Measurements from ENCODE around the gene WNK2. TPM values are rescaled to one million over a fixed set of nuclear protein-coding genes. Genes with fewer than 3 reads are reported as not detected.

The WNK2 gene
- total RNA-seq, 1 donor from 2014 or later, result 336 TPM

DNA sequence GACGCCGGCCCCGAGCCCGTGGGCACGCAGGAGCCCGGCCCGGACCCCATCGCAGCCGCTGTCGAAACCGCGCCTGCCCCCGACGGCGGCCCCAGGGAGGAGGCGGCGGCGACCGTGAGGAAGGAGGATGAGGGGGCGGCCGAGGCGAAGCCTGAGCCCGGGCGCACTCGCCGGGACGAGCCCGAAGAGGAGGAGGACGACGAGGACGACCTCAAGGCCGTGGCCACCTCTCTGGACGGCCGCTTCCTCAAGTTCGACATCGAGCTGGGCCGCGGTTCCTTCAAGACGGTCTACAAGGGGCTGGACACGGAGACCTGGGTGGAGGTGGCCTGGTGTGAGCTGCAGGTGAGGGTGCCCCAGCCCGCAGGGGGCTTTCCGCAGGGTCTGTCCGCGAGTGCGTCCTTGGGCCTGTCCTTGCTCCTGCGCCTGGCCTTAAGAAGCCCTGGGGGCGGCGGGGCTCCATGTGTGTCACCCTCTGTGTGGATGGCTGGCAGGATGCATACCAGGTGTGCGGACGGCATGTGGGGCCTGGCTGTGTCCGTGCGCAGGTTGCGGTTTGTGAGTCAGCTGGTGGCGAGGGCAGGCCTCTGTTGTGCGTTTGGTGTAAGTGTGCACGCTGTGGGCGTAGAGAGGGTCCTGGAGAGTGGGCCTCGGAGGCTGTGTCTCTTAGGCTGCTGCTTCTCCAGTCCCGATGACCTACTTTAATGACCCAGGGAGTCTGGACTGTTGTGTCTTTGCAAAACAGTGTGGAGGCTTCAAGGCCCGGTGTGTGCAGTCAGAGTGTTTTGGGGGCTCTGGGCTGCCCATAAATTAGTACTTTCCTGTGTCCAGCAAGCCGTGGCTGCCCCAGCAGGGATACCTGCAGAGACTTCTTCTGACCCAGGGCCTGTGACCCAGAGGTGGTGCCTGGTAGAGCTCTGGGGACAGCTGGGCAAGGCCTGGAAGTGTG is 1.6 kb downstream of the WNK2 start:
- DNase-seq, result no peak
- H3K4me3 Mint-ChIP-seq (ENCODE audit: unreplicated experiment), result peak overlapping the region; percentile 92
- TF ChIP-seq CTCF (IDR thresholded peaks at IDR 0.05; ENCODE audit: partially characterized antibody, unreplicated experiment), result no peak
- peaks cover 15% of the 10 kb centered on the region for H3K9me3 Mint-ChIP-seq (ENCODE audit: unreplicated experiment)
- H3K27ac Mint-ChIP-seq (ENCODE audit: unreplicated experiment), result peak overlapping the region; percentile 93
- peaks cover 14% of the 10 kb centered on the region for H3K27me3 Mint-ChIP-seq (ENCODE audit: unreplicated experiment)
- H3K36me3 Mint-ChIP-seq (ENCODE audit: unreplicated experiment), result no peaks in the 10 kb centered on the region
- peaks cover 26% of the 10 kb centered on the region for H3K4me1 Mint-ChIP-seq (ENCODE audit: low read depth, unreplicated experiment)

DNA sequence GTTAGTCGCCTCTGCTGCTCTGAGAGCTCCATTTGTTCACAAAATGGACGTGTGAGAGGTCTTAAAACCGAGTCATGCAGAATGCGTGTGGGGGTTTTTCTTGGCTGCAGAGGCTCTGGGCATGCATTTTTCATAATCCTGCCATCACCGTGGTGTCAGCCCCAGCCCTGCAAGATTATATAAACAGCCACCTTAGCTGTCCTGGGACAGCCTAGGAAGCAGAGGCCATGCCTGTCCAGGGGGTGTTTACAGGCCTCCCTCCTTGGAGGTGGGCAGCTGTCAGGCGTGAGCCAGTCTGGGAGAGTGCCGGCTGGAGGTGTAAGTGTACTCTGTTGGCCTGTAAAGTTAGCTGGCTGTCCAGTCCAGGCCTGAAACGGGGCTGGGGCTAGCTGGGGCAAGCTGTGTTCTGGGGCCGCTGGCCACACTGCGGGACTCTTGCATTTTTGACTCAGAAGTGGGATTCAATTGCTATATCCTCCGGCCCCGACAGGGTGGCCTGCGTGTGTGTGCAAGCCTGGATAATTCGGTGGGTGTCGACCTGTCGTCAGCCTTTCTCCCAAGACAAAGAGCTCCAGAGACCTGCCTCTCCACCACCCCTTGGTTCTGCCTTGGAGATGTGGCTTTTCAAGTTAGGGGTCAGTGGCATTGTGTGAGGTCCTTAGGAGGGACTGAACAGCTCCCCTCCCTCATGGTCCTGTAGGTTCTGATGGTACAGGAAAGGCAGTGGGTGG is 2.4 kb downstream of the WNK2 start:
- Mint-ChIP-seq H3K27ac (ENCODE audit: unreplicated experiment) (peak overlapping the region; percentile 93), H3K4me1 (ENCODE audit: low read depth, unreplicated experiment) (peaks cover 28% of the 10 kb centered on the region), H3K27me3 (ENCODE audit: unreplicated experiment) (peaks cover 16% of the 10 kb centered on the region), H3K36me3 (ENCODE audit: unreplicated experiment) (no peaks in the 10 kb centered on the region), H3K9me3 (ENCODE audit: unreplicated experiment) (peaks cover 15% of the 10 kb centered on the region), H3K4me3 (ENCODE audit: unreplicated experiment) (peak overlapping the region; percentile 92)
- TF ChIP-seq CTCF (IDR thresholded peaks at IDR 0.05; ENCODE audit: partially characterized antibody, unreplicated experiment), result no peak
- no peak for DNase-seq

DNA sequence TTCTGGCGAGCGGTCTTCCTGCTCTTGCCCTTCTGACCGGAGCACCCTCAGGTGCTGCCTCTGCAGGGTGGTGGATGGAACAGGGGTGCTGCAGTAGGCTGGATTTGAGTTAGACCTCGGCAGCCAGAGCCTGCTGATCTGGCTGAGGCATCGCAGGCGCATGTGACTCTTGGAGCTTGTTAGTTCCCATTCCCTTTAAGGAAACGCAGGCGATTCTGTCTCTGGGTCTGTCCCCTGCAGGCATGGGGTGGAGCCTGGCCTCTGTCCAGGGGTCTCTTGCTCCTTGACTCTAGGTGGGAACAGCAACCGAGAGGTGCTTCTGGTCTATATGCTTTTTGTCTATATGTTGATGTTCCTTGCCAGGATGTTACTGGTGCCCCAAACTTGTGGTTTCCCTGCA is 3.1 kb downstream of the WNK2 start:
- Mint-ChIP-seq H3K4me3 (ENCODE audit: unreplicated experiment) (peak overlapping the region; percentile 92), H3K27me3 (ENCODE audit: unreplicated experiment) (peaks cover 16% of the 10 kb centered on the region), H3K4me1 (ENCODE audit: low read depth, unreplicated experiment) (peaks cover 30% of the 10 kb centered on the region), H3K27ac (ENCODE audit: unreplicated experiment) (peak overlapping the region; percentile 93), H3K9me3 (ENCODE audit: unreplicated experiment) (peaks cover 15% of the 10 kb centered on the region), H3K36me3 (ENCODE audit: unreplicated experiment) (no peaks in the 10 kb centered on the region)
- DNase-seq, result peak; percentile 33
- no peak for TF ChIP-seq CTCF (IDR thresholded peaks at IDR 0.05; ENCODE audit: partially characterized antibody, unreplicated experiment)

DNA sequence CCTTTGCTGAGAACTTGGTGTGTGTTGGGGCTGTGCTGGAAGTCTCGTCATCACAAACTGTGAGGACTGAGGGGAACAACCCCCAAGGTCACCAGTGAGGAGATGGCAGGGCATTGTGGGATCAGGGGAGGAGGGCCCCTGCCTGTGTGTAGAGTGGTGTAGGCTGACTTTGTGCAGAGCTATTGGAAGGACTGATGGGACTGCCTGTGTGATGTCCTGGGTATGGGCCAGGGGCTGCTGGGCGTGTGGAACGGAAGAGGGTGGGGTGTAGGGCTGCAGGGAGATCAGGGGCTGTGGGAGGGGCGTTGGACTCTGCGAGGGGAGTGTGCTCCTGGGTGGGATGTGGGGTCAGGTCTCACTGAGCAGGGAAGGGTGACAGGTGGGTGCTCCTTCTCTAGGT is 3.6 kb downstream of the WNK2 start:
- no peak for TF ChIP-seq CTCF (IDR thresholded peaks at IDR 0.05; ENCODE audit: partially characterized antibody, unreplicated experiment)
- H3K9me3 Mint-ChIP-seq (ENCODE audit: unreplicated experiment), result peaks cover 16% of the 10 kb centered on the region
- H3K4me1 Mint-ChIP-seq (ENCODE audit: low read depth, unreplicated experiment), result peaks cover 35% of the 10 kb centered on the region
- peak; percentile 18 for DNase-seq
- H3K36me3 Mint-ChIP-seq (ENCODE audit: unreplicated experiment), result no peaks in the 10 kb centered on the region
- peak overlapping the region; percentile 92 for H3K4me3 Mint-ChIP-seq (ENCODE audit: unreplicated experiment)
- H3K27ac Mint-ChIP-seq (ENCODE audit: unreplicated experiment), result peak overlapping the region; percentile 93
- peaks cover 17% of the 10 kb centered on the region for H3K27me3 Mint-ChIP-seq (ENCODE audit: unreplicated experiment)
